ENCODE results near the gene SNAP23.

Gene SNAP23

DNA sequence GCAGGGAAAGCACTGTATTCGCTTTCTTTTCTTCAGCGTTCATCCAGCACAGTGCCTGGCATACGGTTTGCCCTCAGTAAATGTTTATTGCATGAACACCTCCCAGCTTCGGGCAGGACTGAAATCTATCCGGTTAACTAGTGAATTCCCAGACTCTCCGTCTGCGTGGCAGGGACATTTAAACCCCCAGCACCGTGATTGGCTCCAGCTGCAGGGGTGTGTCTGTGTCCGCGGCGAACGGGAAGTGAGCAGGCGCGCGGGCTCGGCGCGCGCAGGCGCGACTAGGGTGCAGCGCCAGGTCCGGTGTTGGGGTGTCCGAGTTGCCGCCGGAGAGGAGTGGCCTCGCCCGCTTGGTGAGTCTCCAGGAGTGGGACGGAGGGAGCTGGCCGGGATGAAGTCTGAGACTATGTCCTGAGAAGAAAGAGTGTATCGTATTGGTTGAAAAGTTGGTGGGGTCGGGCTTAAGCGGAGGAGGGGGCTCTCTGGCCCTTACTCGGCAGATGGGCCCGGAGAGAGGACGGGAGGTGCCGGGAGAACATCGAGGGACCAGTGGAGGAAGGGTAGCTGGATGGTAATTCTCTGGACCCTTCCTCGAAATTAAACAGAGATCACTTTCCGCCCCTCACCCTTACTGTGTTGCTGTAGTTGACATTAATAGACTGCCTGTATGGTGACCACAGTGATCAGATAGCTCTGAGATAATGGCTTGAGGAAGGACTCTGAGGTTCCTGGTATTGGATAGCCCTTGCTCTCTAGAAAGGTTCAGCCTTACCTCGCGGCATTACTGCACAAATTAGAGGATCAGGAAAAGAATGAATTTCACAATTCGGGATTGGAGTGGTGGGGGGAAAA, at the start of gene SNAP23:
TSS of gene SNAP23 (plus strand) at position 274 of the 852 bp plus-strand sequence. CDS start 16,213 bp downstream, outside the sequence.
- Histone ChIP-seq H3K27me3 (ENCODE audit: insufficient read depth, low read length) (no peaks in the 10 kb centered on the region), H3K79me2 (ENCODE audit: insufficient read depth, low read length) (peaks cover 5% of the 10 kb centered on the region), H3K9ac (ENCODE audit: low read length) (peak within 1 kb of the TSS; percentile 88), H2AFZ (ENCODE audit: low read length) (no peak within 1 kb of the TSS), H3K9me2 (ENCODE audit: low read depth, low read length) (no peaks in the 10 kb centered on the region), H3K27ac (ENCODE audit: low read depth, low read length, poor library complexity, severe bottlenecking) (peak within 1 kb of the TSS; percentile 91), H4K20me1 (ENCODE audit: insufficient read depth, low read length) (no peaks in the 10 kb centered on the region), H3F3A (ENCODE audit: insufficient read depth, low read length) (peaks cover 3% of the 10 kb centered on the region; the same call in 1 of the 2 replicates), H3K4me2 (ENCODE audit: low read length) (peak within 1 kb of the TSS; percentile 88), H3K9me3 (ENCODE audit: low read length) (no peaks in the 10 kb centered on the region), H3K36me3 (ENCODE audit: insufficient read depth, low read length) (peaks cover 16% of the 10 kb centered on the region; the same call in 1 of the 2 replicates), H3K4me1 (ENCODE audit: insufficient read depth, low read length, severe bottlenecking) (peaks cover 82% of the 10 kb centered on the region), H3K4me3 (ENCODE audit: low read depth, low read length, poor library complexity, severe bottlenecking) (peak within 1 kb of the TSS; percentile 93)
- no peak for TF ChIP-seq EZH2 (IDR thresholded peaks at IDR 0.05; ENCODE audit: borderline replicate concordance, low read length)
- TF ChIP-seq, protein P1, sequence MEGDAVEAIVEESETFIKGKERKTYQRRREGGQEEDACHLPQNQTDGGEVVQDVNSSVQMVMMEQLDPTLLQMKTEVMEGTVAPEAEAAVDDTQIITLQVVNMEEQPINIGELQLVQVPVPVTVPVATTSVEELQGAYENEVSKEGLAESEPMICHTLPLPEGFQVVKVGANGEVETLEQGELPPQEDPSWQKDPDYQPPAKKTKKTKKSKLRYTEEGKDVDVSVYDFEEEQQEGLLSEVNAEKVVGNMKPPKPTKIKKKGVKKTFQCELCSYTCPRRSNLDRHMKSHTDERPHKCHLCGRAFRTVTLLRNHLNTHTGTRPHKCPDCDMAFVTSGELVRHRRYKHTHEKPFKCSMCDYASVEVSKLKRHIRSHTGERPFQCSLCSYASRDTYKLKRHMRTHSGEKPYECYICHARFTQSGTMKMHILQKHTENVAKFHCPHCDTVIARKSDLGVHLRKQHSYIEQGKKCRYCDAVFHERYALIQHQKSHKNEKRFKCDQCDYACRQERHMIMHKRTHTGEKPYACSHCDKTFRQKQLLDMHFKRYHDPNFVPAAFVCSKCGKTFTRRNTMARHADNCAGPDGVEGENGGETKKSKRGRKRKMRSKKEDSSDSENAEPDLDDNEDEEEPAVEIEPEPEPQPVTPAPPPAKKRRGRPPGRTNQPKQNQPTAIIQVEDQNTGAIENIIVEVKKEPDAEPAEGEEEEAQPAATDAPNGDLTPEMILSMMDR (IDR thresholded peaks at IDR 0.05; ENCODE audit: low read length) = no peak

DNA sequence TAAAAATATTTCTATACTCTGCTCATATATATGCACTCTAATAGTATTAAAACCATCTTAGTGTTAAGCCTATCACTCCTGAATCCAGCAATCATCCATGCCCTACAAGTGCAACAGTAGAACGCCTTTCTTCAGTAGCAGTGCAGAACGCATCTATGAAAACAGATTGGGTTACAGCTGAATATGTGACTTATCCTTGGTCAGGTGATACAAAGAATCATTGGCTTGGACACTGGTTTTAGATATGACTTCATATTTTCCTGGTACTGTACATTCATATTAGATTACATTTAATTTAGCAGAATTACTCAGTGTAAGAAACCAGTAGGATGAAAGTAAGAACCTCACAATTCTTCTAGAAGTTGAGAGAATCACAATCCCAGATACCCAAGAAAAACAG, 47.8 kb upstream of the SNAP23 start:
- no peak overlapping the region for H2AFZ ChIP-seq (ENCODE audit: low read length)
- no peaks in the 10 kb centered on the region for H4K20me1 ChIP-seq (ENCODE audit: insufficient read depth, low read length)
- H3K27me3 ChIP-seq (ENCODE audit: insufficient read depth, low read length) = no peaks in the 10 kb centered on the region
- H3K36me3 ChIP-seq (ENCODE audit: insufficient read depth, low read length) = peaks cover 93% of the 10 kb centered on the region
- no peak for TF ChIP-seq EZH2 (IDR thresholded peaks at IDR 0.05; ENCODE audit: borderline replicate concordance, low read length)
- TF ChIP-seq, protein P1 (IDR thresholded peaks at IDR 0.05; ENCODE audit: low read length) = no peak
- H3K4me2 ChIP-seq (ENCODE audit: low read length) = no peak overlapping the region
- H3K9me3 ChIP-seq (ENCODE audit: low read length) = no peaks in the 10 kb centered on the region
- H3K27ac ChIP-seq (ENCODE audit: low read depth, low read length, poor library complexity, severe bottlenecking) = no peak overlapping the region
- no peak overlapping the region for H3K4me3 ChIP-seq (ENCODE audit: low read depth, low read length, poor library complexity, severe bottlenecking)
- H3K9ac ChIP-seq (ENCODE audit: low read length) = no peak overlapping the region
- H3K79me2 ChIP-seq (ENCODE audit: insufficient read depth, low read length) = peaks cover 30% of the 10 kb centered on the region
- no peaks in the 10 kb centered on the region for H3K9me2 ChIP-seq (ENCODE audit: low read depth, low read length)
- peaks cover 19% of the 10 kb centered on the region for H3K4me1 ChIP-seq (ENCODE audit: insufficient read depth, low read length, severe bottlenecking)
- no peaks in the 10 kb centered on the region for H3F3A ChIP-seq (ENCODE audit: insufficient read depth, low read length)

DNA sequence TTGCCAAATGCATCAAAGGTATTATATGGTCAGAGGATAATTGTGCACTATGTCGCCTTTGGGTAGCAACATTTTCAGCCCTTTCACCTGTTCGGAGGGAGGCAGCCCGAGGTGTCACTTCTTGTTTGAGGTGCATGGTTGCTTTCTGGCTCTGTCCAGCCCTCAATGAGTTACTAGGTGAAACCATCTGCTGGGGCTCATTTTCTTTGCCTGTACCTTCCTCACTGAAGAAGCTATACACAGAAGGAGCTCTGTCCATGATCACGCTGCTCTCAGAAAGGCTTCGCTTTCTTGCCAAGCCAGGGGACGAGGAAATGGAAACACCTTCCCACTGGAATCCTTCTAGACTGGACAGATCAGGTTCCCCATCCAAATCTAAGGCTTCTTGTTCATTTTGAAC, 47.2 kb upstream of the SNAP23 start:
- Histone ChIP-seq H3K4me3 (ENCODE audit: low read depth, low read length, poor library complexity, severe bottlenecking) (no peak overlapping the region), H3K27me3 (ENCODE audit: insufficient read depth, low read length) (no peaks in the 10 kb centered on the region), H3K9me2 (ENCODE audit: low read depth, low read length) (no peaks in the 10 kb centered on the region), H3K36me3 (ENCODE audit: insufficient read depth, low read length) (peaks cover 96% of the 10 kb centered on the region), H2AFZ (ENCODE audit: low read length) (no peak overlapping the region), H3K27ac (ENCODE audit: low read depth, low read length, poor library complexity, severe bottlenecking) (no peak overlapping the region), H3K9ac (ENCODE audit: low read length) (no peak overlapping the region), H3K79me2 (ENCODE audit: insufficient read depth, low read length) (peaks cover 34% of the 10 kb centered on the region), H3K4me1 (ENCODE audit: insufficient read depth, low read length, severe bottlenecking) (peaks cover 19% of the 10 kb centered on the region), H3F3A (ENCODE audit: insufficient read depth, low read length) (no peaks in the 10 kb centered on the region), H4K20me1 (ENCODE audit: insufficient read depth, low read length) (no peaks in the 10 kb centered on the region), H3K4me2 (ENCODE audit: low read length) (no peak overlapping the region), H3K9me3 (ENCODE audit: low read length) (no peaks in the 10 kb centered on the region)
- TF ChIP-seq, protein P1 (IDR thresholded peaks at IDR 0.05; ENCODE audit: low read length) = no peak
- no peak for TF ChIP-seq EZH2 (IDR thresholded peaks at IDR 0.05; ENCODE audit: borderline replicate concordance, low read length)
